ENCODE measurements around the gene RGSL1. TPM values are rescaled to one million over a fixed set of nuclear protein-coding genes. Genes with fewer than 3 reads are reported as not detected.

RGSL1 gene
- polyA plus RNA-seq (2011; rRNA removed) (not detected in 2 replicates), polyA minus RNA-seq (2011; rRNA and poly(A)+ RNA removed) (not detected in 2 replicates)

DNA sequence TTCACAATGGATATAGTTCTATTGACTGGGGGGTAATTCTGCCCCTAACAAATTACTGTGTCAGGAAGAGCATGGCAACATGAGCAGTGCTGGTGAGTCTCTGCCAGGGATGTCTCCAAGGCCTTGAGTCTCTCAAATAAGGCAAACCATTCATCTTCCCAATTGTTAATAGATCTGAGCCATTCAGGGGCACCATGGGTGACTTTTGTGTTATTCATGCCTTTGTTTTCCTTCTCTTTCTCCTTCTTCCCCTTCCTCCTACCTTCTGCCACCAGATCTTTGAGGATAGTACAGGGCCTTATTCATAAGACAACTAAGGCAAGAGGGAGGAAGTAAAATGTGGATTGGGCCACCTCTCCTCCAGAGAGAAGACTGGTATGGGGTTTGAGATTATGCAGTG lies at the start of gene RGSL1:
Gene RGSL1, plus strand, starts transcription at position 60 of the 400 bp plus-strand sequence. Its CDS starts 20 bp downstream, at position 80.
- no peak for DNase-seq (ENCODE audit: low read depth)
- POLR2A ChIA-PET, result no interaction called here
- Histone ChIP-seq H3K4me3 (ENCODE audit: low read depth, low read length) (no peak within 1 kb of the TSS), H3K27me3 (ENCODE audit: control insufficient read depth, insufficient read depth, low read length) (no peaks in the 10 kb centered on the region), H3K36me3 (ENCODE audit: control insufficient read depth, insufficient read depth, low read length) (no peaks in the 10 kb centered on the region)
- TF ChIP-seq, protein P1, sequence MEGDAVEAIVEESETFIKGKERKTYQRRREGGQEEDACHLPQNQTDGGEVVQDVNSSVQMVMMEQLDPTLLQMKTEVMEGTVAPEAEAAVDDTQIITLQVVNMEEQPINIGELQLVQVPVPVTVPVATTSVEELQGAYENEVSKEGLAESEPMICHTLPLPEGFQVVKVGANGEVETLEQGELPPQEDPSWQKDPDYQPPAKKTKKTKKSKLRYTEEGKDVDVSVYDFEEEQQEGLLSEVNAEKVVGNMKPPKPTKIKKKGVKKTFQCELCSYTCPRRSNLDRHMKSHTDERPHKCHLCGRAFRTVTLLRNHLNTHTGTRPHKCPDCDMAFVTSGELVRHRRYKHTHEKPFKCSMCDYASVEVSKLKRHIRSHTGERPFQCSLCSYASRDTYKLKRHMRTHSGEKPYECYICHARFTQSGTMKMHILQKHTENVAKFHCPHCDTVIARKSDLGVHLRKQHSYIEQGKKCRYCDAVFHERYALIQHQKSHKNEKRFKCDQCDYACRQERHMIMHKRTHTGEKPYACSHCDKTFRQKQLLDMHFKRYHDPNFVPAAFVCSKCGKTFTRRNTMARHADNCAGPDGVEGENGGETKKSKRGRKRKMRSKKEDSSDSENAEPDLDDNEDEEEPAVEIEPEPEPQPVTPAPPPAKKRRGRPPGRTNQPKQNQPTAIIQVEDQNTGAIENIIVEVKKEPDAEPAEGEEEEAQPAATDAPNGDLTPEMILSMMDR (IDR thresholded peaks at IDR 0.05; ENCODE audit: insufficient read depth, low read depth, low read length), result no peak
- CTCF ChIA-PET, result no interaction called here

DNA sequence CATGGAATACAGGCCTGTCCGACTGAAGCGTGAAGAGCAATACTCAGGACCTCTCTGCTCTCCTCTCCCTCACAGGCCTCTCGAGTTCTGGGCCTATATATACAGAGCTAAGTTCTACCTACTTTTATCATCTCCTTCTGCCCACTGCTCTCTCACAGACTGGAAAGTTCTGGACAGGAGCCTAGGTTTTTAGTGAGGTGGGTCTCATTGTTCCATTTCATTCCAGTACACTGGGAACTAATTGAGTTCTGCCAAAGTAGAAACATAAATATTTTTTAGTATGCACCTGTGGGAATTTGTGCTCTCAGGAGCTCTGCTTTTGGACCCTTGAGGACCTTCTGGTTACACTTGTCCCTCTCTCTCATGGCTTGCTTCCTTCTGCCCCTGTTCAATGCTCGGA lies 49.4 kb upstream of the RGSL1 start, which contains the start of gene TEDDM1:
Gene TEDDM1, minus strand, starts transcription at position 101 of the 400 bp plus-strand sequence. CDS start 182 bp downstream, outside the sequence.
- Histone ChIP-seq H3K27me3 (ENCODE audit: control insufficient read depth, insufficient read depth, low read length) (no peaks in the 10 kb centered on the region), H3K36me3 (ENCODE audit: control insufficient read depth, insufficient read depth, low read length) (no peaks in the 10 kb centered on the region), H3K4me3 (ENCODE audit: low read depth, low read length) (no peak within 1 kb of the TSS)
- ChIA-PET CTCF (interaction anchor here (1.9 to 12.0 kb wide), 3 partner anchors 257 to 316 kb away, joined by 6 to 291 read pairs (median 10); no protein-coding TSS in a partner anchor), POLR2A (no interaction called here)
- TF ChIP-seq, protein P1 (IDR thresholded peaks at IDR 0.05; ENCODE audit: insufficient read depth, low read depth, low read length), result no peak
- no peak for DNase-seq (ENCODE audit: low read depth)

DNA sequence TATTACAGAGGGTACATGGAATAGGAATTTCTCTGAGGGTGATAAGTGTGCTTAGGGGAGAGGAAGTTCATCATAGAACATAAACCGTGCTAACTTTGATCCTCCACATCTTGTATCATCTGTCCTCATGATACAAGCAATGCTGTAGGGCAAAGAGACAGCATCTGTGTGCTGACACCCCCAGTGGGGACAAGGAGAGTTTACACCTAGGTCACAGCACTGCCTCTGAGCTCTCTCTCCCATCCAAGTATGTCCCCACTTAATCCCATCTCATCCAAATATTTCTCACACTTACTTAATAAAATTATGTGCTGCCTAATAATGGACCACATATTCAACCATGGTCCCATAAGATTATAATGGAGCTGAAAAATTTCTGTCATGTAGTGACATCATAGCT lies 45.2 kb upstream of the RGSL1 start:
- ChIA-PET POLR2A (no interaction called here), CTCF (interaction anchor here (0.8 to 1.3 kb wide), 4 partner anchors 9 to 320 kb away, joined by 3 to 4 read pairs (median 3); no protein-coding TSS in a partner anchor)
- TF ChIP-seq, protein P1 (IDR thresholded peaks at IDR 0.05; ENCODE audit: insufficient read depth, low read depth, low read length), result no peak
- Histone ChIP-seq H3K36me3 (ENCODE audit: control insufficient read depth, insufficient read depth, low read length) (no peaks in the 10 kb centered on the region), H3K27me3 (ENCODE audit: control insufficient read depth, insufficient read depth, low read length) (peaks cover 3% of the 10 kb centered on the region; the same call in 1 of the 2 replicates), H3K4me3 (ENCODE audit: low read depth, low read length) (no peak overlapping the region)
- no peak for DNase-seq (ENCODE audit: low read depth)

DNA sequence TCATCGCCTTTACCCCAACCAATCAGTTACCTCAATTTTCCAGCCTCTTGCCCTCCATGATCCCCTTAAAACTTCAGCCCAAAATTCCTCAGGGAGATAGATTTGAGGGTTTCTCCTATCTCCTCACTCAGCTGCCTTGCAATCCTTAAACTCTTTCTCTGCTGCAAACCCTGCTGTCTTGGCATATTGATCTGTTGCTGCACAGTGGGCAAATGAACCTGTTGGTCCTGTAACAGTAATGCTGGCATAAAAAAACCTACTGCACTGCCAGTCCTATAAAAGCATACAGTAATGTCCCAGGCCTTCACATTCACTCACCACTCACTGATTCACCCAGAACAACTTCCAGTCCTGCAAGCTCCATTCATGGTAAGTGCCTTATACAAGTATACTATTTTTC lies 44.4 kb upstream of the RGSL1 start:
- Histone ChIP-seq H3K36me3 (ENCODE audit: control insufficient read depth, insufficient read depth, low read length) (no peaks in the 10 kb centered on the region), H3K4me3 (ENCODE audit: low read depth, low read length) (no peak overlapping the region), H3K27me3 (ENCODE audit: control insufficient read depth, insufficient read depth, low read length) (peaks cover 3% of the 10 kb centered on the region; the same call in 1 of the 2 replicates)
- POLR2A ChIA-PET, result no interaction called here
- TF ChIP-seq, protein P1 (IDR thresholded peaks at IDR 0.05; ENCODE audit: insufficient read depth, low read depth, low read length), result no peak
- no peak for DNase-seq (ENCODE audit: low read depth)
- CTCF ChIA-PET, result interaction anchor here (0.7 to 1.3 kb wide), 4 partner anchors 9 to 320 kb away, joined by 3 to 4 read pairs (median 3); no protein-coding TSS in a partner anchor

DNA sequence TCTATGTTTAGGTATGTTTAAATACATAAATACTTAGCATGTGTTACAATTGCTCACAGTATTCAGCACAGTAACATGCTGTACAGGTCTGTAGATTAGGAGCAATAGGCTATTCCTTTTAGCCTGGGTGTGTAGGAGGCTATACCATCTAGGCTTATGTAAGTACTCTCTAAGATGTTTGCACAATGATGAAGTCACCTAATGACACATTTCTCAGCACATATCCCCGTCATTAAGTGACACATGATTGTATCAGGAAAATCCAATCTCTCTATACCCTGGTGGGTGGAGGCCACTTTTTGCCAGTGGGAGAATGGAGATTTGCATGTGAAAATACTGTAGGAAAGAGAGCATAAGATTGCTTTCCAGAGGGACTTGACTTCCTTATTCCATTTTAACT lies 43.9 kb upstream of the RGSL1 start:
- no peak for DNase-seq (ENCODE audit: low read depth)
- POLR2A ChIA-PET, result no interaction called here
- H3K36me3 ChIP-seq (ENCODE audit: control insufficient read depth, insufficient read depth, low read length), result no peaks in the 10 kb centered on the region
- TF ChIP-seq, protein P1 (IDR thresholded peaks at IDR 0.05; ENCODE audit: insufficient read depth, low read depth, low read length), result no peak
- peaks cover 3% of the 10 kb centered on the region; the same call in 1 of the 2 replicates for H3K27me3 ChIP-seq (ENCODE audit: control insufficient read depth, insufficient read depth, low read length)
- CTCF ChIA-PET, result interaction anchor here (0.7 to 1.3 kb wide), 2 partner anchors 12 to 326 kb away, joined by 3 read pairs; no protein-coding TSS in a partner anchor
- H3K4me3 ChIP-seq (ENCODE audit: low read depth, low read length), result no peak overlapping the region

Measured in BJ (cell line).